Natural killer cell (primary cell): ENCODE data around the gene TCF4. TPM values are rescaled to one million over a fixed set of nuclear protein-coding genes. Genes with fewer than 3 reads are reported as not detected.

Experiments used
- ATAC-seq, 3 donors: fragments of 150-1000 bp in 2 of 3; fragments of 200-7000 bp in 1 of 3; cut with Tn5 transposase; 1 replicate in 1 of 3; 2 replicates in 2 of 3; pipeline ENCODE4 v1.10.0; 2021; ENCODE audit warnings: mild to moderate bottlenecking in 2 of 3, moderate library complexity in 2 of 3
- DNase-seq, 2 donors: peaks; one replicate each; pipeline versions ENCODE4 v3.0.0 to v3.0.0-alpha.2; 2013 to 2021; ENCODE audit warnings: mixed read lengths in 1 of 2
- H3K27ac ChIP-seq: one replicate; pipeline ENCODE4 v1.5.1; 2013; ENCODE audit warnings: mild to moderate bottlenecking, low read length
- H3K27me3 ChIP-seq: one replicate; pipeline ENCODE4 v1.6.1; 2013; ENCODE audit warnings: low read length; ENCODE audit not compliant: control insufficient read depth, insufficient read depth
- H3K36me3 ChIP-seq: one replicate; pipeline ENCODE4 v1.6.1; 2013; ENCODE audit warnings: low read length; ENCODE audit not compliant: control insufficient read depth, insufficient read depth
- H3K4me1 ChIP-seq: one replicate; pipeline ENCODE4 v1.6.1; 2013; ENCODE audit warnings: low read length; ENCODE audit not compliant: control insufficient read depth, insufficient read depth
- H3K4me3 ChIP-seq: one replicate; pipeline ENCODE4 v1.5.1; 2013; ENCODE audit warnings: low read length
- H3K9me3 ChIP-seq: one replicate; pipeline ENCODE4 v1.6.1; 2013; ENCODE audit warnings: low read length; ENCODE audit not compliant: control insufficient read depth, insufficient read depth
- H3K27ac Mint-ChIP-seq, 2 donors: one replicate each; pipeline ENCODE4 v1.8.0; 2022; ENCODE audit warnings: mild to moderate bottlenecking in 2 of 2, mixed read lengths in 2 of 2, moderate library complexity in 1 of 2
- H3K27me3 Mint-ChIP-seq, 2 donors: one replicate each; pipeline ENCODE4 v1.8.0; 2022; ENCODE audit warnings: low read depth in 2 of 2, mixed read lengths in 2 of 2
- H3K36me3 Mint-ChIP-seq: one replicate; pipeline ENCODE4 v1.8.0; 2022; ENCODE audit warnings: mixed read lengths
- H3K4me1 Mint-ChIP-seq, 2 donors: one replicate each; pipeline ENCODE4 v1.8.0; 2022; ENCODE audit warnings: mixed read lengths in 2 of 2
- H3K4me3 Mint-ChIP-seq: one replicate; pipeline ENCODE4 v1.8.0; 2022; ENCODE audit warnings: mild to moderate bottlenecking, moderate library complexity, mixed read lengths
- H3K9me3 Mint-ChIP-seq, 2 donors: one replicate each; pipeline ENCODE4 v1.8.0; 2022; ENCODE audit warnings: mixed read lengths in 2 of 2
- CTCF ChIP-seq: fragments of 200-600 bp; IDR thresholded peaks from one replicate; pipeline ENCODE4 v1.8.0; 2022; ENCODE audit warnings: antibody characterized with exemption
- WGBS: methylation state at CpG from one replicate; pipeline ENCODE4 v1.1.7; 2013; ENCODE audit warnings: missing lambda C conversion rate; ENCODE audit not compliant: insufficient coverage; 5-methylcytosine and 5-hydroxymethylcytosine counted together
- intact Hi-C: fragments of 100-400 bp; cut with micrococcal nuclease; formaldehyde crosslinking; loops from one replicate; pipeline ENCODE4 v1.14.2; 2022
- total RNA-seq, 4 donors: library from RNA; stranded (reverse); fragments of 120-200 nt in 1 of 4; gene quantifications; one replicate each; pipeline versions ENCODE4 v1.2.3 to v1.2.4, GENCODE V29; 2013 to 2022

Gene TCF4
- total RNA-seq, 3 donors from 2014 or later (not counting 1 experiment from before 2014, with no cell fraction given) = 8.3 to 16.5 (median 9.0) TPM

- 94% methylated on average over 2 of the region's 2 CpGs for WGBS
- Mint-ChIP-seq H3K9me3 (no peaks in the 10 kb centered on the region), H3K4me1 (peaks cover 0 to 4% of the 10 kb centered on the region in 2 donors), H3K36me3 (no peaks in the 10 kb centered on the region), H3K27ac (no peak overlapping the region), H3K27me3 (no peaks in the 10 kb centered on the region), H3K4me3 (no peak overlapping the region)
- intact Hi-C loops = no loop called here
- no peaks in the 10 kb centered on the region for H3K36me3 ChIP-seq
- H3K4me3 ChIP-seq = no peak overlapping the region
- ATAC-seq = no peak
- no peak for DNase-seq
- TF ChIP-seq CTCF = no peak
- H3K27me3 ChIP-seq = no peaks in the 10 kb centered on the region
- no peaks in the 10 kb centered on the region for H3K9me3 ChIP-seq
- H3K4me1 ChIP-seq = no peaks in the 10 kb centered on the region
- H3K27ac ChIP-seq = no peak overlapping the region
These were observed 222.7 kb downstream of the TCF4 start for GRCh38 chr18:55365342-55365741.

GRCh38 chr18:55362303-55362702 is 225.7 kb downstream of the TCF4 start:
- DNase-seq (no peak), ATAC-seq (no peak)
- 95% methylated on average over 2 of the region's 3 CpGs for WGBS
- H3K27ac Mint-ChIP-seq = no peak overlapping the region
- no peaks in the 10 kb centered on the region for H3K9me3 Mint-ChIP-seq
- Histone ChIP-seq H3K36me3 (no peaks in the 10 kb centered on the region), H3K4me3 (no peak overlapping the region), H3K9me3 (no peaks in the 10 kb centered on the region), H3K27me3 (no peaks in the 10 kb centered on the region), H3K4me1 (no peaks in the 10 kb centered on the region), H3K27ac (no peak overlapping the region)
- peaks cover 0 to 4% of the 10 kb centered on the region in 2 donors for H3K4me1 Mint-ChIP-seq
- H3K27me3 Mint-ChIP-seq = no peaks in the 10 kb centered on the region
- TF ChIP-seq CTCF = no peak
- H3K36me3 Mint-ChIP-seq = no peaks in the 10 kb centered on the region
- no peak overlapping the region for H3K4me3 Mint-ChIP-seq
- intact Hi-C loops = no loop called here

- Histone ChIP-seq H3K27ac (no peak overlapping the region), H3K27me3 (no peaks in the 10 kb centered on the region), H3K4me1 (no peaks in the 10 kb centered on the region), H3K9me3 (no peaks in the 10 kb centered on the region), H3K36me3 (no peaks in the 10 kb centered on the region), H3K4me3 (no peak overlapping the region)
- Mint-ChIP-seq H3K36me3 (no peaks in the 10 kb centered on the region), H3K27me3 (no peaks in the 10 kb centered on the region), H3K27ac (no peak overlapping the region), H3K9me3 (no peaks in the 10 kb centered on the region), H3K4me1 (peaks cover 0 to 4% of the 10 kb centered on the region in 2 donors), H3K4me3 (no peak overlapping the region)
- DNase-seq = no peak
- TF ChIP-seq CTCF = no peak
- 90% methylated on average over 2 of the region's 3 CpGs for WGBS
- ATAC-seq = no peak
- intact Hi-C loops = no loop called here
These were observed 226.3 kb downstream of the TCF4 start for GRCh38 chr18:55361492-55362250.

- no peak for ATAC-seq
These were observed 227.9 kb downstream of the TCF4 start for GRCh38 chr18:55360061-55360460.

More at GRCh38 chr18:55360061-55360460, 227.9 kb downstream of the TCF4 start:
- 96% methylated on average over 1 of the region's 1 CpG for WGBS
- H3K27me3 ChIP-seq = no peaks in the 10 kb centered on the region
- Mint-ChIP-seq H3K4me1 (peaks cover 0 to 4% of the 10 kb centered on the region in 2 donors), H3K4me3 (no peak overlapping the region), H3K27ac (no peak overlapping the region), H3K9me3 (no peaks in the 10 kb centered on the region), H3K36me3 (no peaks in the 10 kb centered on the region), H3K27me3 (no peaks in the 10 kb centered on the region)
- TF ChIP-seq CTCF = no peak
- no peak for DNase-seq
- H3K9me3 ChIP-seq = no peaks in the 10 kb centered on the region
- intact Hi-C loops = no loop called here
- H3K4me1 ChIP-seq = no peaks in the 10 kb centered on the region
- H3K27ac ChIP-seq = no peak overlapping the region
- H3K4me3 ChIP-seq = no peak overlapping the region
- no peaks in the 10 kb centered on the region for H3K36me3 ChIP-seq
